GM23338 (cell line): Measurements from ENCODE around the gene OAS3. TPM values are rescaled to one million over a fixed set of nuclear protein-coding genes. Genes with fewer than 3 reads are reported as not detected.

Source experiments
- ATAC-seq: fragments of 200-7000 bp; cut with Tn5 transposase; 3 replicates; pipeline ENCODE4 v1.9.1; 2020
- DNase-seq: peaks from one replicate; pipeline ENCODE4 v3.0.0-alpha.2; 2015; ENCODE audit warnings: low spot score
- H2AFZ ChIP-seq: fragments of 200-600 bp; sonication (generic); 2 replicates; pipeline ENCODE4 v1.8.0; 2016; ENCODE audit warnings: antibody characterized with exemption, mild to moderate bottlenecking, moderate library complexity
- H3F3A ChIP-seq: fragments of 200-600 bp; sonication (generic); replicated peaks from 2 replicates; pipeline ENCODE4 v1.8.0; 2017; ENCODE audit warnings: antibody characterized with exemption, mixed run types, low read depth
- H3K27ac ChIP-seq: fragments of 200-600 bp; sonication (generic); 2 replicates; pipeline ENCODE4 v1.6.1; 2016; ENCODE audit warnings: low read depth
- H3K27me3 ChIP-seq: fragments of 200-600 bp; sonication (generic); 2 replicates; pipeline ENCODE4 v1.8.0; 2016; ENCODE audit warnings: mild to moderate bottlenecking, mixed run types, moderate library complexity; ENCODE audit not compliant: insufficient read depth
- H3K36me3 ChIP-seq: fragments of 200-600 bp; sonication (generic); 2 replicates; pipeline ENCODE4 v1.8.0; 2016; ENCODE audit warnings: mild to moderate bottlenecking; ENCODE audit not compliant: insufficient read depth
- H3K4me1 ChIP-seq: fragments of 200-600 bp; sonication (generic); 2 replicates; pipeline ENCODE4 v1.8.0; 2016; ENCODE audit warnings: mild to moderate bottlenecking, moderate library complexity; ENCODE audit not compliant: insufficient read depth
- H3K4me2 ChIP-seq: fragments of 200-600 bp; sonication (generic); 2 replicates; pipeline ENCODE4 v1.7.1; 2017; ENCODE audit warnings: mixed run types
- H3K4me3 ChIP-seq: fragments of 200-600 bp; sonication (generic); 2 replicates; pipeline ENCODE4 v1.6.1; 2016; ENCODE audit warnings: mixed run types
- H3K79me2 ChIP-seq: fragments of 200-600 bp; sonication (generic); replicated peaks from 2 replicates; pipeline ENCODE4 v1.8.0; 2017; ENCODE audit warnings: mild to moderate bottlenecking; ENCODE audit not compliant: insufficient read depth
- H3K9me2 ChIP-seq: fragments of 200-600 bp; sonication (generic); 2 replicates; pipeline ENCODE4 v1.8.0; 2017; ENCODE audit not compliant: insufficient read depth
- H4K20me1 ChIP-seq: fragments of 200-600 bp; sonication (generic); replicated peaks from 2 replicates; pipeline ENCODE4 v1.8.0; 2017; ENCODE audit warnings: mild to moderate bottlenecking; ENCODE audit not compliant: insufficient read depth
- H3K27ac Mint-ChIP-seq: 2 replicates; pipeline ENCODE4 v1.8.0; 2020; ENCODE audit warnings: inconsistent platforms, mild to moderate bottlenecking, moderate library complexity, mixed read lengths
- H3K27me3 Mint-ChIP-seq: 3 replicates; pipeline ENCODE4 v1.8.0; 2022; ENCODE audit warnings: low read depth, mild to moderate bottlenecking, moderate library complexity, mixed read lengths, inconsistent platforms; ENCODE audit not compliant: insufficient read depth, poor library complexity
- H3K36me3 Mint-ChIP-seq: 3 replicates; pipeline ENCODE4 v1.8.0; 2021; ENCODE audit warnings: low read depth, mild to moderate bottlenecking, inconsistent platforms, moderate library complexity, mixed read lengths
- H3K4me1 Mint-ChIP-seq: 3 replicates; pipeline ENCODE4 v1.8.0; 2020; ENCODE audit warnings: mild to moderate bottlenecking, inconsistent platforms, mixed read lengths
- H3K4me3 Mint-ChIP-seq: 3 replicates; pipeline ENCODE4 v1.8.0; 2021; ENCODE audit warnings: moderate library complexity, mild to moderate bottlenecking, inconsistent platforms, mixed read lengths
- H3K9me3 Mint-ChIP-seq: 3 replicates; pipeline ENCODE4 v1.8.0; 2020; ENCODE audit warnings: moderate library complexity, mild to moderate bottlenecking, inconsistent platforms, mixed read lengths
- REST ChIP-seq: IDR thresholded peaks from one replicate; pipeline ENCODE4 v1.6.1; 2018; ENCODE audit warnings: antibody characterized with exemption; ENCODE audit not compliant: unreplicated experiment
- ZNF114 ChIP-seq: fragments of 250-450 bp; sonication (Bioruptor Pico); IDR thresholded peaks from 2 replicates; pipeline ENCODE4 v1.5.0; 2020; ENCODE audit warnings: mild to moderate bottlenecking, moderate library complexity
- long read RNA-seq: library from polyadenylated mRNA; unstranded; transcript quantifications from one replicate; pipeline ENCODE4 v2.0.0, GENCODE V29; 2020; ENCODE audit not compliant: unreplicated experiment
- polyA plus RNA-seq: library from polyadenylated mRNA; unstranded; fragments of >200 nt; fragmentation: Nextera tagmentation; extraction: Ambion mirVana; gene quantifications from 2 replicates; pipeline ENCODE4 v1.2.1, GENCODE V29; 2016
- total RNA-seq: library from RNA; depleted of rRNA; stranded (reverse); fragments of >200 nt; shearing (Covaris generic); gene quantifications from 2 replicates; pipeline ENCODE4 v1.2.3, GENCODE V29; 2014; rRNA removed

OAS3 gene, protein sequence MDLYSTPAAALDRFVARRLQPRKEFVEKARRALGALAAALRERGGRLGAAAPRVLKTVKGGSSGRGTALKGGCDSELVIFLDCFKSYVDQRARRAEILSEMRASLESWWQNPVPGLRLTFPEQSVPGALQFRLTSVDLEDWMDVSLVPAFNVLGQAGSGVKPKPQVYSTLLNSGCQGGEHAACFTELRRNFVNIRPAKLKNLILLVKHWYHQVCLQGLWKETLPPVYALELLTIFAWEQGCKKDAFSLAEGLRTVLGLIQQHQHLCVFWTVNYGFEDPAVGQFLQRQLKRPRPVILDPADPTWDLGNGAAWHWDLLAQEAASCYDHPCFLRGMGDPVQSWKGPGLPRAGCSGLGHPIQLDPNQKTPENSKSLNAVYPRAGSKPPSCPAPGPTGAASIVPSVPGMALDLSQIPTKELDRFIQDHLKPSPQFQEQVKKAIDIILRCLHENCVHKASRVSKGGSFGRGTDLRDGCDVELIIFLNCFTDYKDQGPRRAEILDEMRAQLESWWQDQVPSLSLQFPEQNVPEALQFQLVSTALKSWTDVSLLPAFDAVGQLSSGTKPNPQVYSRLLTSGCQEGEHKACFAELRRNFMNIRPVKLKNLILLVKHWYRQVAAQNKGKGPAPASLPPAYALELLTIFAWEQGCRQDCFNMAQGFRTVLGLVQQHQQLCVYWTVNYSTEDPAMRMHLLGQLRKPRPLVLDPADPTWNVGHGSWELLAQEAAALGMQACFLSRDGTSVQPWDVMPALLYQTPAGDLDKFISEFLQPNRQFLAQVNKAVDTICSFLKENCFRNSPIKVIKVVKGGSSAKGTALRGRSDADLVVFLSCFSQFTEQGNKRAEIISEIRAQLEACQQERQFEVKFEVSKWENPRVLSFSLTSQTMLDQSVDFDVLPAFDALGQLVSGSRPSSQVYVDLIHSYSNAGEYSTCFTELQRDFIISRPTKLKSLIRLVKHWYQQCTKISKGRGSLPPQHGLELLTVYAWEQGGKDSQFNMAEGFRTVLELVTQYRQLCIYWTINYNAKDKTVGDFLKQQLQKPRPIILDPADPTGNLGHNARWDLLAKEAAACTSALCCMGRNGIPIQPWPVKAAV
- total RNA-seq (1.4 and 2.6 TPM in 2 replicates), polyA plus RNA-seq (0.21 and 0.27 TPM in 2 replicates)
- long read RNA-seq, partial matches to known transcripts, result 0 of 1 reads
- long read RNA-seq, other reads (novel, unspliced or antisense), result 1 of 1 reads

DNA sequence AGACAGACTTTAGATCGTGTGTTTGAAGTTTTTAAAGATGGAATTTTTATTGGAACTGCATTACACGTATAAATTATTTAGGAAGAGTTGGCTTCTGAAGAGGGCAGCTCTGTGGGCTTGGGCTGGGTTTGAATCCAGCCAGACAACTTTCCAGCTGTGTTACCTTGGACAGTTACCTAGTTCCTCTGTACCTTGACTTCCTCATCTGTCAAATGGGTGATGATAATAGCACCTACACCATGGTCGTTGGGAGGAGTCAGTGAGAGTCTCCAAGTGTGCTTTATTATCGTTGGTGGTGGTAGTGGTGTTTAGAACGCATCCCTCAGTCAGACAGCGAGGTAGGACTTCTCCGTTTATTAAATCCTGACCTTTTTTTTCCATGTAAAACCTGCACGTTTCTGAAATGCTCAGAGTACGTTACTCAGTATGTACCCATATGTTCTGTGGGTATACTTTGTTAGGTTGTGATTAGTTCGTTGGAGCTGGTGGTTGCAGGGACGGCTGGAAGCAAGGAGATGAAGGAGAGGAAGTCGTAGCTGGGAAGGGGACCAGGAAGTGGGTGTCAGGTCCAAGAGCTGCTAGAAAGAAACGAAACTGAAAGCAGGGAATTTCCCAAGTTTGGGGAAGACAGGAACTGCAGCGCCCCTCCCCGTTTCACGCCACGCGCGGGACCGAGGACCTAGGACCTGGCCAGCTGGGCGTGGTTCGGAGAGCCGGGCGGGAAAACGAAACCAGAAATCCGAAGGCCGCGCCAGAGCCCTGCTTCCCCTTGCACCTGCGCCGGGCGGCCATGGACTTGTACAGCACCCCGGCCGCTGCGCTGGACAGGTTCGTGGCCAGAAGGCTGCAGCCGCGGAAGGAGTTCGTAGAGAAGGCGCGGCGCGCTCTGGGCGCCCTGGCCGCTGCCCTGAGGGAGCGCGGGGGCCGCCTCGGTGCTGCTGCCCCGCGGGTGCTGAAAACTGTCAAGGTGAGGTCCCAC lies at the start of gene OAS3:
Gene OAS3 (plus strand): TSS at position 734 of the 979 bp plus-strand sequence. CDS start 57 bp downstream, at position 791.
- Histone ChIP-seq H3K27ac (no peak within 1 kb of the TSS), H3K27me3 (peaks cover 22% of the 10 kb centered on the region), H3K4me3 (peak within 1 kb of the TSS; percentile 69), H3K79me2 (no peaks in the 10 kb centered on the region), H4K20me1 (no peaks in the 10 kb centered on the region), H3K4me1 (no peaks in the 10 kb centered on the region), H3K4me2 (peak within 1 kb of the TSS; percentile 88), H3F3A (no peaks in the 10 kb centered on the region), H2AFZ (peak within 1 kb of the TSS; percentile 99), H3K9me2 (no peaks in the 10 kb centered on the region), H3K36me3 (no peaks in the 10 kb centered on the region)
- H3K4me3 Mint-ChIP-seq, result peak within 1 kb of the TSS; percentile 69
- H3K9me3 Mint-ChIP-seq, result no peaks in the 10 kb centered on the region
- peak; percentile 90 for ATAC-seq
- no peaks in the 10 kb centered on the region for H3K36me3 Mint-ChIP-seq
- H3K4me1 Mint-ChIP-seq, result peaks cover 4% of the 10 kb centered on the region
- H3K27ac Mint-ChIP-seq, result no peak within 1 kb of the TSS
- H3K27me3 Mint-ChIP-seq, result peaks cover 20% of the 10 kb centered on the region
- peak; percentile 72 for DNase-seq
- TF ChIP-seq ZNF114 (CRISPR knock-in tag), result no peak
- TF ChIP-seq REST, result peak; percentile 22
